ENCODE results near the gene RCBTB2.

RCBTB2 gene

DNA sequence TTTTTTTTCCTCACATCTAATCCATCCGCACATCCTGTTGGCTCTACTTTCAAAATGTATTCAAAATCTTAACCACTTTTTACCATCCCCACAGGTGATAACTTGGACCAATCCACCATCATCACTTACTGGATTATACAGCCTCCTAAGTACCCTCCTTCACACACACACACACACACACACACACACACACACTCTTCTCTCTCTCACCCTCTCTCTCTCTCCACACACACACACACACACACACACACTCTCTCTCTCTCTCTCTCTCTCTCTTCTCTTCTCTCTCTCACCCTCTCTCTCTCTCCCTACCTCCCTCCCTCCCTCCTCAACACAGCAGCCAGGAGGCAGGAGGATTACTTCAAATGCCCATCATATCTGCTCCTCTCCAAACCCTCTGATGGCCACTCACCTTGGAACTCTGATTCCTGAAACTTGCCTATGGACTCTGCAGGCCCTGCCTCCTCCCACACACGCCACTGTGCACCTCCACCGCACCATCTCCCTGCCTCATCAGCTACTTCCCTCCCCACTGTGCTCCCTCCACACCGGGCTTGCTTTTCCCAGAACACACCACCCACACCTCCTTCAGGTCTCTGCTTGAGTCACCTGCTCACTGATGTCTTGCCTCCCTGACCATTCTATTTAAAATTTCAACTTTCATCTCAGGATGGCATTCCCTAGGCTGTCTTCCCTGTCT is 39.7 kb downstream of the RCBTB2 start:
- no peak for TF ChIP-seq CTCF (IDR thresholded peaks at IDR 0.05; ENCODE audit: low read length)
- no peak for TF ChIP-seq EZH2 (IDR thresholded peaks at IDR 0.05; ENCODE audit: borderline replicate concordance, low read length)
- Histone ChIP-seq H3K27ac (ENCODE audit: low read depth, low read length, poor library complexity, severe bottlenecking) (peak overlapping the region; percentile 90), H4K20me1 (ENCODE audit: insufficient read depth, low read length) (no peaks in the 10 kb centered on the region), H3K79me2 (ENCODE audit: insufficient read depth, low read length) (no peaks in the 10 kb centered on the region), H3K4me2 (ENCODE audit: low read length) (peak overlapping the region; percentile 81), H3K9ac (ENCODE audit: low read length) (peak overlapping the region; percentile 63; the same call in 1 of the 2 replicates), H3K36me3 (ENCODE audit: insufficient read depth, low read length) (peaks cover 19% of the 10 kb centered on the region), H3K27me3 (ENCODE audit: insufficient read depth, low read length) (no peaks in the 10 kb centered on the region), H3K9me3 (ENCODE audit: low read length) (no peaks in the 10 kb centered on the region), H3F3A (ENCODE audit: insufficient read depth, low read length) (no peaks in the 10 kb centered on the region; the same call in 1 of the 2 replicates), H3K9me2 (ENCODE audit: low read depth, low read length) (no peaks in the 10 kb centered on the region), H3K4me1 (ENCODE audit: insufficient read depth, low read length, severe bottlenecking) (peaks cover 56% of the 10 kb centered on the region), H3K4me3 (ENCODE audit: low read depth, low read length, poor library complexity, severe bottlenecking) (peak overlapping the region; percentile 56), H2AFZ (ENCODE audit: low read length) (no peak overlapping the region)

DNA sequence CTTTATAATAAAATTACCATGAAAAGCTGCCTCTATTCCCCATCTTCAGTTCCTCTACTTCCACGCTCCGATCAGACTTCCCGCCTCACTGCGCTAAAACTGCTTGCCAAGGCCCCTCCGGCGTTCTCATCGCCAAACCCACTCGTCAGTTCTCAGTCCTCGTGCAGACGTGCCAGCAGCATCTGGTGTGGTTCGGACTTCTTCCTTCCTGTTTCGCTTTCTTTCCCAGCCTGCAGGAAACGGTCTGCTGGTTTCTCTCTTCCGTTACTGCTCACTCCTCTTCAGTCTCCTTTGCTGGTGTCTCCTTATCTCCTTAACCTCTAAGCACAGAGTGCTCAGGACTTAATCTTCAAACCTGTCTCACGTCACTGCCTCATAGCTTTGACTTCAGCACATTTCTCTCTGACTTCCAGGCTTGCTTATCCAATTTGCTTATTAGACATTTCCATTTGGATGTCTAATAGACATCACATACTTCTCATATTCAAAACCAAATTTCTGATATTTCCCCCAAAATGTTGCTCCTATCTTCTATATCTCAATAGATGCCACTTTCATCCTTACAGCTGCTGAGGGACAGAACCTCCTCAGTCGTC is 40.3 kb downstream of the RCBTB2 start:
- no peaks in the 10 kb centered on the region for H3K9me2 ChIP-seq (ENCODE audit: low read depth, low read length)
- H3K36me3 ChIP-seq (ENCODE audit: insufficient read depth, low read length): peaks cover 25% of the 10 kb centered on the region
- no peaks in the 10 kb centered on the region for H4K20me1 ChIP-seq (ENCODE audit: insufficient read depth, low read length)
- H3K4me3 ChIP-seq (ENCODE audit: low read depth, low read length, poor library complexity, severe bottlenecking): peak overlapping the region; percentile 56
- H3K4me1 ChIP-seq (ENCODE audit: insufficient read depth, low read length, severe bottlenecking): peaks cover 56% of the 10 kb centered on the region
- peak overlapping the region; percentile 63 for H3K9ac ChIP-seq (ENCODE audit: low read length)
- H2AFZ ChIP-seq (ENCODE audit: low read length): no peak overlapping the region
- peak overlapping the region; percentile 81 for H3K4me2 ChIP-seq (ENCODE audit: low read length)
- no peaks in the 10 kb centered on the region; the same call in 1 of the 2 replicates for H3K9me3 ChIP-seq (ENCODE audit: low read length)
- H3F3A ChIP-seq (ENCODE audit: insufficient read depth, low read length): no peaks in the 10 kb centered on the region; the same call in 1 of the 2 replicates
- H3K27ac ChIP-seq (ENCODE audit: low read depth, low read length, poor library complexity, severe bottlenecking): peak overlapping the region; percentile 90
- no peak for TF ChIP-seq CTCF (IDR thresholded peaks at IDR 0.05; ENCODE audit: low read length)
- TF ChIP-seq EZH2 (IDR thresholded peaks at IDR 0.05; ENCODE audit: borderline replicate concordance, low read length): no peak
- no peaks in the 10 kb centered on the region for H3K79me2 ChIP-seq (ENCODE audit: insufficient read depth, low read length)
- H3K27me3 ChIP-seq (ENCODE audit: insufficient read depth, low read length): no peaks in the 10 kb centered on the region

GRCh38 chr13:48492096-48492440 is 40.8 kb downstream of the RCBTB2 start:
- Histone ChIP-seq H3K27me3 (ENCODE audit: insufficient read depth, low read length) (no peaks in the 10 kb centered on the region), H3K4me2 (ENCODE audit: low read length) (peak overlapping the region; percentile 81), H2AFZ (ENCODE audit: low read length) (no peak overlapping the region), H3K9me2 (ENCODE audit: low read depth, low read length) (no peaks in the 10 kb centered on the region), H3K9ac (ENCODE audit: low read length) (peak overlapping the region; percentile 63), H3K27ac (ENCODE audit: low read depth, low read length, poor library complexity, severe bottlenecking) (peak overlapping the region; percentile 90), H3K4me3 (ENCODE audit: low read depth, low read length, poor library complexity, severe bottlenecking) (peak overlapping the region; percentile 56), H3K4me1 (ENCODE audit: insufficient read depth, low read length, severe bottlenecking) (peaks cover 56% of the 10 kb centered on the region), H3K9me3 (ENCODE audit: low read length) (no peaks in the 10 kb centered on the region; the same call in 1 of the 2 replicates), H3F3A (ENCODE audit: insufficient read depth, low read length) (no peaks in the 10 kb centered on the region; the same call in 1 of the 2 replicates), H4K20me1 (ENCODE audit: insufficient read depth, low read length) (no peaks in the 10 kb centered on the region), H3K79me2 (ENCODE audit: insufficient read depth, low read length) (no peaks in the 10 kb centered on the region), H3K36me3 (ENCODE audit: insufficient read depth, low read length) (peaks cover 30% of the 10 kb centered on the region)
- no peak for TF ChIP-seq EZH2 (IDR thresholded peaks at IDR 0.05; ENCODE audit: borderline replicate concordance, low read length)
- no peak for TF ChIP-seq CTCF (IDR thresholded peaks at IDR 0.05; ENCODE audit: low read length)

Measured in OCI-LY1 (cell line).